ENCODE results near the gene HELQ.

GRCh38 chr4:83370640-83370906 lies 85.0 kb downstream of the HELQ start:
- TF ChIP-seq, protein P1, sequence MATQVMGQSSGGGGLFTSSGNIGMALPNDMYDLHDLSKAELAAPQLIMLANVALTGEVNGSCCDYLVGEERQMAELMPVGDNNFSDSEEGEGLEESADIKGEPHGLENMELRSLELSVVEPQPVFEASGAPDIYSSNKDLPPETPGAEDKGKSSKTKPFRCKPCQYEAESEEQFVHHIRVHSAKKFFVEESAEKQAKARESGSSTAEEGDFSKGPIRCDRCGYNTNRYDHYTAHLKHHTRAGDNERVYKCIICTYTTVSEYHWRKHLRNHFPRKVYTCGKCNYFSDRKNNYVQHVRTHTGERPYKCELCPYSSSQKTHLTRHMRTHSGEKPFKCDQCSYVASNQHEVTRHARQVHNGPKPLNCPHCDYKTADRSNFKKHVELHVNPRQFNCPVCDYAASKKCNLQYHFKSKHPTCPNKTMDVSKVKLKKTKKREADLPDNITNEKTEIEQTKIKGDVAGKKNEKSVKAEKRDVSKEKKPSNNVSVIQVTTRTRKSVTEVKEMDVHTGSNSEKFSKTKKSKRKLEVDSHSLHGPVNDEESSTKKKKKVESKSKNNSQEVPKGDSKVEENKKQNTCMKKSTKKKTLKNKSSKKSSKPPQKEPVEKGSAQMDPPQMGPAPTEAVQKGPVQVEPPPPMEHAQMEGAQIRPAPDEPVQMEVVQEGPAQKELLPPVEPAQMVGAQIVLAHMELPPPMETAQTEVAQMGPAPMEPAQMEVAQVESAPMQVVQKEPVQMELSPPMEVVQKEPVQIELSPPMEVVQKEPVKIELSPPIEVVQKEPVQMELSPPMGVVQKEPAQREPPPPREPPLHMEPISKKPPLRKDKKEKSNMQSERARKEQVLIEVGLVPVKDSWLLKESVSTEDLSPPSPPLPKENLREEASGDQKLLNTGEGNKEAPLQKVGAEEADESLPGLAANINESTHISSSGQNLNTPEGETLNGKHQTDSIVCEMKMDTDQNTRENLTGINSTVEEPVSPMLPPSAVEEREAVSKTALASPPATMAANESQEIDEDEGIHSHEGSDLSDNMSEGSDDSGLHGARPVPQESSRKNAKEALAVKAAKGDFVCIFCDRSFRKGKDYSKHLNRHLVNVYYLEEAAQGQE (IDR thresholded peaks at IDR 0.05; ENCODE audit: low read depth, low read length) = no peak
- TF ChIP-seq RAD51 (IDR thresholded peaks at IDR 0.05) (no peak), RCOR1 (conservative IDR thresholded peaks at IDR 0.05; ENCODE audit: low read depth, low read length) (no peak), USF2 (IDR thresholded peaks at IDR 0.05; ENCODE audit: borderline replicate concordance, low read depth, low read length) (no peak), NFIC (IDR thresholded peaks at IDR 0.05; ENCODE audit: low read depth, low read length) (no peak), NRF1 (conservative IDR thresholded peaks at IDR 0.05; ENCODE audit: low read depth, low read length) (no peak), POLR2AphosphoS5 (IDR thresholded peaks at IDR 0.05; ENCODE audit: low read length) (no peak), MAX (IDR thresholded peaks at IDR 0.05; ENCODE audit: low read depth, low read length) (no peak), MLLT1 (IDR thresholded peaks at IDR 0.05) (no peak)
- TF ChIP-seq, protein P2, sequence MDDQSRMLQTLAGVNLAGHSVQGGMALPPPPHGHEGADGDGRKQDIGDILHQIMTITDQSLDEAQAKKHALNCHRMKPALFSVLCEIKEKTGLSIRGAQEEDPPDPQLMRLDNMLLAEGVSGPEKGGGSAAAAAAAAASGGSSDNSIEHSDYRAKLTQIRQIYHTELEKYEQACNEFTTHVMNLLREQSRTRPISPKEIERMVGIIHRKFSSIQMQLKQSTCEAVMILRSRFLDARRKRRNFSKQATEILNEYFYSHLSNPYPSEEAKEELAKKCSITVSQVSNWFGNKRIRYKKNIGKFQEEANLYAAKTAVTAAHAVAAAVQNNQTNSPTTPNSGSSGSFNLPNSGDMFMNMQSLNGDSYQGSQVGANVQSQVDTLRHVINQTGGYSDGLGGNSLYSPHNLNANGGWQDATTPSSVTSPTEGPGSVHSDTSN (IDR thresholded peaks at IDR 0.05; ENCODE audit: insufficient replicate concordance, low read depth, low read length) = no peak
- TF ChIP-seq, protein P3, sequence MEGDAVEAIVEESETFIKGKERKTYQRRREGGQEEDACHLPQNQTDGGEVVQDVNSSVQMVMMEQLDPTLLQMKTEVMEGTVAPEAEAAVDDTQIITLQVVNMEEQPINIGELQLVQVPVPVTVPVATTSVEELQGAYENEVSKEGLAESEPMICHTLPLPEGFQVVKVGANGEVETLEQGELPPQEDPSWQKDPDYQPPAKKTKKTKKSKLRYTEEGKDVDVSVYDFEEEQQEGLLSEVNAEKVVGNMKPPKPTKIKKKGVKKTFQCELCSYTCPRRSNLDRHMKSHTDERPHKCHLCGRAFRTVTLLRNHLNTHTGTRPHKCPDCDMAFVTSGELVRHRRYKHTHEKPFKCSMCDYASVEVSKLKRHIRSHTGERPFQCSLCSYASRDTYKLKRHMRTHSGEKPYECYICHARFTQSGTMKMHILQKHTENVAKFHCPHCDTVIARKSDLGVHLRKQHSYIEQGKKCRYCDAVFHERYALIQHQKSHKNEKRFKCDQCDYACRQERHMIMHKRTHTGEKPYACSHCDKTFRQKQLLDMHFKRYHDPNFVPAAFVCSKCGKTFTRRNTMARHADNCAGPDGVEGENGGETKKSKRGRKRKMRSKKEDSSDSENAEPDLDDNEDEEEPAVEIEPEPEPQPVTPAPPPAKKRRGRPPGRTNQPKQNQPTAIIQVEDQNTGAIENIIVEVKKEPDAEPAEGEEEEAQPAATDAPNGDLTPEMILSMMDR (IDR thresholded peaks at IDR 0.05 in 2 of 3, conservative IDR thresholded peaks at IDR 0.05 in 1 of 3; ENCODE audit: control insufficient read depth in 2 of 3, extremely low read depth in 1 of 3, insufficient read depth in 1 of 3, low read depth in 3 of 3, low read length in 3 of 3) = no peak
